Trophoblast cell (in vitro differentiated cells and primary cell): ENCODE results near the gene PPP1R1B. TPM values are rescaled to one million over a fixed set of nuclear protein-coding genes. Genes with fewer than 3 reads are reported as not detected.

Source experiments
- DNase-seq, 2 donors: peaks; one replicate each; pipeline ENCODE4 v3.0.0-alpha.2; 2016
- H2AFZ ChIP-seq: 2 replicates; pipeline ENCODE4 v1.6.1; 2013; ENCODE audit warnings: low read length, moderate library complexity, mild to moderate bottlenecking; ENCODE audit not compliant: insufficient read depth, poor library complexity
- H2AK5ac ChIP-seq: 2 replicates; pipeline ENCODE4 v1.6.1; 2013; ENCODE audit warnings: mild to moderate bottlenecking, low read length
- H2BK120ac ChIP-seq: 2 replicates; pipeline ENCODE4 v1.6.1; 2013; ENCODE audit warnings: low read length, mild to moderate bottlenecking, moderate library complexity; ENCODE audit not compliant: insufficient read depth, poor library complexity
- H2BK12ac ChIP-seq: 2 replicates; pipeline ENCODE4 v1.6.1; 2013; ENCODE audit warnings: mild to moderate bottlenecking, low read length, moderate library complexity
- H2BK5ac ChIP-seq: 2 replicates; pipeline ENCODE4 v1.6.1; 2013; ENCODE audit warnings: low read length, low read depth, moderate library complexity, mild to moderate bottlenecking; ENCODE audit not compliant: poor library complexity
- H3K14ac ChIP-seq: 2 replicates; pipeline ENCODE4 v1.6.1; 2013; ENCODE audit warnings: mild to moderate bottlenecking, low read length
- H3K18ac ChIP-seq: 2 replicates; pipeline ENCODE4 v1.6.1; 2013; ENCODE audit warnings: mild to moderate bottlenecking, low read length
- H3K23ac ChIP-seq: 2 replicates; pipeline ENCODE4 v1.6.1; 2013; ENCODE audit warnings: low read length
- H3K27ac ChIP-seq: 2 replicates; pipeline ENCODE4 v1.5.1; 2013; ENCODE audit warnings: low read depth, mild to moderate bottlenecking, inconsistent platforms, low read length, moderate library complexity
- H3K27me3 ChIP-seq: 2 replicates; pipeline ENCODE4 v1.6.1; 2013; ENCODE audit warnings: inconsistent platforms, mild to moderate bottlenecking, low read length, moderate library complexity; ENCODE audit not compliant: insufficient read depth
- H3K36me3 ChIP-seq, 2 experiments: 1 replicate in 1 of 2; 2 replicates in 1 of 2; pipeline ENCODE4 v1.6.1; 2013; ENCODE audit warnings: low read length in 2 of 2, mild to moderate bottlenecking in 2 of 2, moderate library complexity in 1 of 2; ENCODE audit not compliant: insufficient read depth in 2 of 2, control insufficient read depth in 1 of 2
- H3K4ac ChIP-seq: 2 replicates; pipeline ENCODE4 v1.6.1; 2013; ENCODE audit warnings: low read depth, mild to moderate bottlenecking, low read length, moderate library complexity
- H3K4me1 ChIP-seq, 2 experiments: 1 replicate in 1 of 2; 2 replicates in 1 of 2; pipeline ENCODE4 v1.6.1; 2013; ENCODE audit warnings: low read length in 2 of 2, mild to moderate bottlenecking in 2 of 2, moderate library complexity in 1 of 2; ENCODE audit not compliant: insufficient read depth in 2 of 2, control insufficient read depth in 1 of 2
- H3K4me2 ChIP-seq: 2 replicates; pipeline ENCODE4 v1.6.1; 2013; ENCODE audit warnings: inconsistent platforms, mild to moderate bottlenecking, low read length, moderate library complexity
- H3K4me3 ChIP-seq: 2 replicates; pipeline ENCODE4 v1.5.1; 2013; ENCODE audit warnings: mild to moderate bottlenecking, low read depth, low read length, inconsistent platforms
- H3K79me1 ChIP-seq: one replicate; pipeline ENCODE4 v1.6.1; 2013; ENCODE audit warnings: low read length
- H3K79me2 ChIP-seq: 2 replicates; pipeline ENCODE4 v1.6.1; 2013; ENCODE audit warnings: low read length, mild to moderate bottlenecking; ENCODE audit not compliant: control insufficient read depth, insufficient read depth, poor library complexity
- H3K9ac ChIP-seq: 2 replicates; pipeline ENCODE4 v1.6.1; 2013; ENCODE audit warnings: mild to moderate bottlenecking, low read length
- H3K9me3 ChIP-seq: 2 replicates; pipeline ENCODE4 v1.6.1; 2013; ENCODE audit warnings: low read depth, mild to moderate bottlenecking, control low read depth, inconsistent platforms, low read length; ENCODE audit not compliant: insufficient read depth
- H4K12ac ChIP-seq: 2 replicates; pipeline ENCODE4 v1.6.1; 2013; ENCODE audit warnings: low read depth, mild to moderate bottlenecking, low read length, moderate library complexity
- H4K8ac ChIP-seq: 2 replicates; pipeline ENCODE4 v1.6.1; 2013; ENCODE audit warnings: low read depth, mild to moderate bottlenecking, low read length, moderate library complexity
- H4K91ac ChIP-seq: one replicate; pipeline ENCODE4 v1.6.1; 2013; ENCODE audit warnings: low read depth, mild to moderate bottlenecking, low read length, moderate library complexity
- WGBS: extraction: QIAGEN DNeasy Blood & Tissue Kit; methylation state at CpG from one replicate; pipeline ENCODE4 v1.1.7; 2013; ENCODE audit warnings: missing lambda C conversion rate; ENCODE audit not compliant: insufficient read length, insufficient coverage; ENCODE audit errors: extremely low coverage; 5-methylcytosine and 5-hydroxymethylcytosine counted together
- polyA plus RNA-seq: library from polyadenylated mRNA; stranded (reverse); fragments of 200-250 nt; gene quantifications from 2 replicates; pipeline ENCODE4 v1.2.3, GENCODE V29; 2013

Gene PPP1R1B
- 0.07 and 0.12 TPM in 2 replicates for polyA plus RNA-seq

DNA sequence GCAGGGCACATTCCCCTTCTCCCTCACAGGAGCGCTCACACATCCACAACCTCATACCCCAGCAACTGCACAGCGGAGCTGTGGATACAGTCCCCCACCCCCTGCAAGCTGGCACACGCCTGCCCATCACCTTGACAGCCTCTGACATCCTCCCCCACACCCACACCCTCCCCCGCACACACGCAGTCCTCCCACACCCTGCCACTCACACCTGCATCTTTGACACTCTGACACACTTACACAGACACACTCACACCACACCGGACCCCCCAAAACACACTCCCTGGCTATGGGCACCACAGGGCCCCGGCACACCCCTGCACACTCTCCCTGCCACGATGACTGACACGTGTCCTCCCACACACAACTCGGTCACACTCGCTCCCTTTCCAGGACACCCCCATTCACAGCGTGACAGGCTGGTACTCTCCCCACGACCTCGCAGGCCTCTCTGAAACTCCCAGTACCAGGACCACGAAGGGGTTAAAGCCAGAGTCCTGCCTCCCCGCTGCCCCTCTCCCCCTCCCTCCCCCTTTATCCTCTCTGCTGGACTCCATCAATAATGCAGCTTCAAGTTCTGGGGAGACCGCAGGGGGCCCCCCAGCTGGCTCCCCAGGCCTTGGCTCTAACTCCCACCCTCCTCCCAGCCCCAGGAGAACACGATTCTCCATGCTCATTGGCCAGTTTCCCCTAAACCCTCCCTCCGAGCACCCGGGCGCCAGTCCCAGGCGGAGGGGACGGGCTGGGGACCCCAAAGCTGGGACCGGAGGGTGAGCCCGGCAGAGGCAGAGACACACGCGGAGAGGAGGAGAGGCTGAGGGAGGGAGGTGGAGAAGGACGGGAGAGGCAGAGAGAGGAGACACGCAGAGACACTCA is at the start of gene PPP1R1B:
Gene PPP1R1B, plus strand, starts transcription at position 782 of the 876 bp plus-strand sequence. CDS start 441 bp downstream, outside the sequence.
- Histone ChIP-seq H2AFZ (no peak within 1 kb of the TSS), H3K4me1 (peaks cover 3 to 8% of the 10 kb centered on the region in 2 experiments), H4K91ac (no peak within 1 kb of the TSS), H2BK120ac (no peak within 1 kb of the TSS), H3K14ac (no peak within 1 kb of the TSS), H3K79me1 (no peaks in the 10 kb centered on the region), H3K18ac (no peak within 1 kb of the TSS), H3K27me3 (peaks cover 39% of the 10 kb centered on the region), H2AK5ac (no peak within 1 kb of the TSS), H4K12ac (no peak within 1 kb of the TSS), H3K4me3 (no peak within 1 kb of the TSS), H3K23ac (no peak within 1 kb of the TSS), H3K9ac (no peak within 1 kb of the TSS), H4K8ac (no peak within 1 kb of the TSS), H3K4me2 (peak within 1 kb of the TSS; percentile 42), H3K36me3 (no peaks in the 10 kb centered on the region), H3K4ac (no peak within 1 kb of the TSS), H3K79me2 (no peaks in the 10 kb centered on the region), H2BK5ac (no peak within 1 kb of the TSS), H2BK12ac (no peak within 1 kb of the TSS), H3K9me3 (no peaks in the 10 kb centered on the region), H3K27ac (no peak within 1 kb of the TSS)
- no CpG with 5 or more reads among the region's 29 CpGs for WGBS
- DNase-seq, result no peak

- Histone ChIP-seq H2BK120ac (no peak overlapping the region), H4K12ac (no peak overlapping the region)
Measured at GRCh38 chr17:39578272-39578671, 48.5 kb upstream of the PPP1R1B start.

GRCh38 chr17:39579318-39580081 is 47.3 kb upstream of the PPP1R1B start:
- H3K27ac ChIP-seq, result no peak overlapping the region
- H3K36me3 ChIP-seq, result no peaks in the 10 kb centered on the region
- H3K79me2 ChIP-seq, result no peaks in the 10 kb centered on the region
- H4K8ac ChIP-seq, result no peak overlapping the region
- H4K12ac ChIP-seq, result no peak overlapping the region
- H4K91ac ChIP-seq, result no peak overlapping the region
- no peak overlapping the region for H2AK5ac ChIP-seq
- H3K79me1 ChIP-seq, result no peaks in the 10 kb centered on the region
- H3K9me3 ChIP-seq, result no peaks in the 10 kb centered on the region
- H3K18ac ChIP-seq, result no peak overlapping the region
- no peak overlapping the region for H3K4me3 ChIP-seq
- H2BK5ac ChIP-seq, result no peak overlapping the region
- no peaks in the 10 kb centered on the region for H3K4me1 ChIP-seq
- no peaks in the 10 kb centered on the region for H3K27me3 ChIP-seq
- no peak overlapping the region for H3K4ac ChIP-seq
- no peak overlapping the region for H3K9ac ChIP-seq
- no peak overlapping the region for H3K14ac ChIP-seq
- no peak overlapping the region for H2AFZ ChIP-seq
- no peak overlapping the region for H2BK12ac ChIP-seq
- no peak overlapping the region for H3K4me2 ChIP-seq
- H2BK120ac ChIP-seq, result no peak overlapping the region
- H3K23ac ChIP-seq, result no peak overlapping the region
- no peak for DNase-seq
- WGBS, result no CpG with 5 or more reads among the region's 8 CpGs

More at GRCh38 chr17:39578272-39578671, 48.5 kb upstream of the PPP1R1B start:
- Histone ChIP-seq H3K79me1 (peaks cover 2% of the 10 kb centered on the region), H3K23ac (no peak overlapping the region), H3K14ac (no peak overlapping the region), H4K91ac (no peak overlapping the region), H3K4ac (no peak overlapping the region), H3K4me3 (no peak overlapping the region), H3K27me3 (no peaks in the 10 kb centered on the region), H2AFZ (no peak overlapping the region), H2AK5ac (no peak overlapping the region), H3K79me2 (peaks cover 1% of the 10 kb centered on the region), H4K8ac (no peak overlapping the region), H3K18ac (no peak overlapping the region), H2BK12ac (no peak overlapping the region), H3K9me3 (no peaks in the 10 kb centered on the region), H3K4me1 (peaks cover 4% of the 10 kb centered on the region in 2 experiments), H3K4me2 (no peak overlapping the region), H3K36me3 (no peaks in the 10 kb centered on the region), H3K9ac (no peak overlapping the region), H2BK5ac (no peak overlapping the region), H3K27ac (no peak overlapping the region)
- WGBS, result no CpG with 5 or more reads among the region's 2 CpGs
- no peak for DNase-seq

DNA sequence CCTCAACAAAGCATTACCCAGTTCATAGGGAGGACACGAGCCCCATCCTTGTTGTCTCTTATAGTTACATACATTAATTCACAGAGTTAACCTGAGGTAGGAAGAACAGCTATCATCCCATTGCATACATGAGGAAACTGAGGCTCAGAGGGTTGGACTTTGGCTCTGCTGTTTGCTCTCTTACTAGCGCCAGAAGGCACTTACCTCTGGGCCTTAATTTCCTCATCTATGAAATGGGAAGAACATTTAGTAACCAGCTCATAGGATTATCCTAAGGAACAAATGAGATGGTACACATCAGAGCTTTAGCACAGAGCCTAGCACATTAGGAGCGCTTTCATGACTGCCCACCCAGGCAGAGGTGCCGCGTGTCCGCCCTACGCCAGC is 46.7 kb upstream of the PPP1R1B start:
- no peak overlapping the region for H4K12ac ChIP-seq
- no peak overlapping the region for H2AK5ac ChIP-seq
- no peak overlapping the region for H3K18ac ChIP-seq
- H3K14ac ChIP-seq, result no peak overlapping the region
- H2BK5ac ChIP-seq, result no peak overlapping the region
- H4K91ac ChIP-seq, result no peak overlapping the region
- H3K4me2 ChIP-seq, result no peak overlapping the region
- H3K4me3 ChIP-seq, result no peak overlapping the region
- H2AFZ ChIP-seq, result no peak overlapping the region
- WGBS, result no CpG with 5 or more reads among the region's 7 CpGs
- H3K79me1 ChIP-seq, result no peaks in the 10 kb centered on the region
- H3K27ac ChIP-seq, result no peak overlapping the region
- H3K9ac ChIP-seq, result no peak overlapping the region
- no peak overlapping the region for H2BK120ac ChIP-seq
- no peak overlapping the region for H4K8ac ChIP-seq
- no peaks in the 10 kb centered on the region for H3K36me3 ChIP-seq
- no peak overlapping the region for H3K4ac ChIP-seq
- H2BK12ac ChIP-seq, result no peak overlapping the region
- DNase-seq, result no peak
- H3K9me3 ChIP-seq, result no peaks in the 10 kb centered on the region
- H3K23ac ChIP-seq, result no peak overlapping the region
- no peaks in the 10 kb centered on the region for H3K27me3 ChIP-seq
- H3K4me1 ChIP-seq, result no peaks in the 10 kb centered on the region
- no peaks in the 10 kb centered on the region for H3K79me2 ChIP-seq
